Vagina (tissue), 2 donors: ENCODE data around the gene PTPRM. TPM values are rescaled to one million over a fixed set of nuclear protein-coding genes. Genes with fewer than 3 reads are reported as not detected.

Source experiments
- DNase-seq, 2 donors: peaks; one replicate each; pipeline ENCODE4 v3.0.0-alpha.2; 2017; ENCODE audit errors: extremely low spot score in 2 of 2
- H3K27ac ChIP-seq: fragments of 200-600 bp; sonication (generic); one replicate; pipeline ENCODE4 v1.5.1; 2019
- H3K27me3 ChIP-seq: fragments of 200-600 bp; sonication (generic); one replicate; pipeline ENCODE4 v1.5.1; 2019
- H3K36me3 ChIP-seq, 2 donors: fragments of 200-600 bp; sonication (generic); one replicate each; pipeline ENCODE4 v1.5.1; 2017 to 2019
- H3K4me1 ChIP-seq: fragments of 200-600 bp; sonication (generic); one replicate; pipeline ENCODE4 v1.5.1; 2019
- H3K4me3 ChIP-seq, 2 donors: fragments of 200-600 bp; sonication (generic); 1 replicate in 1 of 2; 2 replicates in 1 of 2; pipeline ENCODE4 v1.5.1; 2016 to 2019
- H3K9me3 ChIP-seq: fragments of 200-600 bp; sonication (generic); one replicate; pipeline ENCODE4 v1.5.1; 2019
- POLR2A ChIP-seq, 2 donors: fragments of 450-650 bp; IDR thresholded peaks; one replicate each; pipeline ENCODE4 v1.6.1; 2017; ENCODE audit warnings: antibody characterized with exemption in 2 of 2, mild to moderate bottlenecking in 2 of 2, moderate library complexity in 2 of 2
- POLR2AphosphoS5 ChIP-seq, 2 donors: sonication (generic); formaldehyde crosslinking; IDR thresholded peaks; one replicate each; pipeline ENCODE4 v1.9.0; 2017; ENCODE audit warnings: antibody characterized with exemption in 2 of 2, mild to moderate bottlenecking in 2 of 2, low read depth in 1 of 2; ENCODE audit not compliant: insufficient read depth in 1 of 2
- intact Hi-C: fragments of 100-400 bp; cut with DNase I; formaldehyde crosslinking; loops from one replicate; pipeline ENCODE4 v1.15.1; 2023
- total RNA-seq: library from RNA; depleted of rRNA; stranded (reverse); fragments of >200 nt; gene quantifications from one replicate; pipeline ENCODE4 v1.2.3, GENCODE V29; 2016
- TF ChIP-seq, protein P1 (sequence below), 3 experiments: fragments of 450-650 bp in 2 of 3; fragments of 200-600 bp in 1 of 3; sonication (generic) in 1 of 3; IDR thresholded peaks; one replicate each; pipeline ENCODE4 v1.5.1; 2017 to 2019; ENCODE audit warnings: antibody characterized with exemption in 3 of 3, mild to moderate bottlenecking in 2 of 3, moderate library complexity in 2 of 3

Gene PTPRM
- total RNA-seq, 1 donor from 2014 or later: 60.2 TPM

DNA sequence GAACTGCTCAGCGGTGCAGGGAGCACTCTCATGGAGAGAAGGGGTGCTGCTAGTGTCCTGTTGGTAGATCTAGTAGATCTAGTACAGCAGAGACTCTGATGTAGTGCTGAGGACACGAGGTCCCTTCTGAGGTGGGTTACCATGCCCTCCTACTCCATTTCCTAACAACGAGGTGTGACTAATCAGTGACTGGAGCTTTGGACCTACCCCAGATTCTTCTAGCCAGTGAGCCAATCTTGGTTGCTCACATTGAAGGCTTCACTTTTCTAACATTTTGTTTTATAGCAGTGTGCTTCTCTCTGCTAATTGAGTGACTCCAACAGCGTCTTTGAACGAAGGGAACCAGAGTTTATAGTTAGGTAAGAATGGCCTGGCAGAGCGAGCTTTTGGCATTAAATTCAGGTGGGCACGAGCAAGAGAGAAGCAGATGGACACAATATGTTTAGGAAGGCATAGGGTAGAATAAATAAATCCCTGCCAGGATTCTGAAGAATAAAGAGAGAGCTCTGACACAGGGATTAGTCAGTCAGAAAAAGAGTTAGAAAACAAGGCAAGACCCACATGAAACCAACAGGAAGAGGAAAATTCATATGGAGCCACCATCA lies 736.1 kb downstream of the PTPRM start:
- no peak for DNase-seq
- TF ChIP-seq POLR2A (IDR thresholded peaks at IDR 0.05): no peak
- TF ChIP-seq, protein P1, sequence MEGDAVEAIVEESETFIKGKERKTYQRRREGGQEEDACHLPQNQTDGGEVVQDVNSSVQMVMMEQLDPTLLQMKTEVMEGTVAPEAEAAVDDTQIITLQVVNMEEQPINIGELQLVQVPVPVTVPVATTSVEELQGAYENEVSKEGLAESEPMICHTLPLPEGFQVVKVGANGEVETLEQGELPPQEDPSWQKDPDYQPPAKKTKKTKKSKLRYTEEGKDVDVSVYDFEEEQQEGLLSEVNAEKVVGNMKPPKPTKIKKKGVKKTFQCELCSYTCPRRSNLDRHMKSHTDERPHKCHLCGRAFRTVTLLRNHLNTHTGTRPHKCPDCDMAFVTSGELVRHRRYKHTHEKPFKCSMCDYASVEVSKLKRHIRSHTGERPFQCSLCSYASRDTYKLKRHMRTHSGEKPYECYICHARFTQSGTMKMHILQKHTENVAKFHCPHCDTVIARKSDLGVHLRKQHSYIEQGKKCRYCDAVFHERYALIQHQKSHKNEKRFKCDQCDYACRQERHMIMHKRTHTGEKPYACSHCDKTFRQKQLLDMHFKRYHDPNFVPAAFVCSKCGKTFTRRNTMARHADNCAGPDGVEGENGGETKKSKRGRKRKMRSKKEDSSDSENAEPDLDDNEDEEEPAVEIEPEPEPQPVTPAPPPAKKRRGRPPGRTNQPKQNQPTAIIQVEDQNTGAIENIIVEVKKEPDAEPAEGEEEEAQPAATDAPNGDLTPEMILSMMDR (IDR thresholded peaks at IDR 0.05): no peak
- TF ChIP-seq POLR2AphosphoS5 (IDR thresholded peaks at IDR 0.05; ENCODE audit: insufficient read depth in 1 of 2, low read depth in 1 of 2): no peak
- Histone ChIP-seq H3K36me3 (no peaks in the 10 kb centered on the region), H3K27ac (no peak overlapping the region), H3K9me3 (no peaks in the 10 kb centered on the region), H3K4me1 (no peaks in the 10 kb centered on the region), H3K27me3 (no peaks in the 10 kb centered on the region), H3K4me3 (no peak overlapping the region)
- intact Hi-C loops: no loop called here

DNA sequence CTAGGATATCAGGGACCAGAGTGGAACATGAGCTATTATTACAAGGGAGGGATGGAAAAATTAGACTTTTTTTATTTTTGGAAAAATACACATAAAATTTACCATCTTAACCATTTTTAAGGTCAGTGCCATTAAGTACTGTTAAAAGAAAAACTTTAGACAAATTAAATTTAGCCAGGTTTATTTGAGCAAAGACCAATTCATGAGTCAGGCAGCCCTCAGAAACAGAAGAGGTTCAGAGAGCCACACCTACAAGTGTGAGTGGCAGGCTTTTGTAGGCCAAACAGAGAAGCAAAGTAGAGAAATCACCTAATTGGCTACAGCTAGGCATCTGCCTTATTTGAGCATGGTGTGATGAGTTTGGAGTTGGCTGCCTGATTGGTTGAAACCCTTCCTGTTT lies 740.8 kb downstream of the PTPRM start:
- DNase-seq: no peak
- no peaks in the 10 kb centered on the region for H3K9me3 ChIP-seq
- no peak overlapping the region for H3K4me3 ChIP-seq
- H3K36me3 ChIP-seq: no peaks in the 10 kb centered on the region
- intact Hi-C loops: no loop called here
- H3K27me3 ChIP-seq: no peaks in the 10 kb centered on the region
- H3K4me1 ChIP-seq: no peaks in the 10 kb centered on the region
- TF ChIP-seq POLR2A (IDR thresholded peaks at IDR 0.05) (no peak), POLR2AphosphoS5 (IDR thresholded peaks at IDR 0.05; ENCODE audit: insufficient read depth in 1 of 2, low read depth in 1 of 2) (no peak)
- TF ChIP-seq, protein P1 (IDR thresholded peaks at IDR 0.05): no peak
- no peak overlapping the region for H3K27ac ChIP-seq

DNA sequence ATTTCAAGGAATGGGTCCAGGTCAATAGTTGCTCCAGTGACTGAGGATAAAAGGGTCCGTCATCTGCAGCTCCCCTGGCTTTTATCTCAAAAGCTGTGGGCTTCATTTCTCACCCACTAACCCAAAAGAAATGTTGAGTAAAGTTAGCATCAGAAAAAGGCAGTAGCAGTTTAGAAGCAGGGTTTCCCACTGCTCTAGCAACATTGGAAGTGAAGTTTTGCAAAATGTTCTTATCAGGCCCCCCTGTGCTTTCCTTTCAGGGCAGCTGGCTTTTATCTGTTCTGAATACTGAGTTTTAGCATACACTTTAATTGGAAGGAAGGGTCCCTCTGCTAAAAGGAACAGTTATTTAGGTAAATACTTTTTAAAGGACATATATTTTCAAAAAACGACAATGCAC lies 745.9 kb downstream of the PTPRM start:
- Histone ChIP-seq H3K4me1 (no peaks in the 10 kb centered on the region), H3K4me3 (no peak overlapping the region), H3K36me3 (no peaks in the 10 kb centered on the region), H3K27ac (no peak overlapping the region), H3K27me3 (no peaks in the 10 kb centered on the region), H3K9me3 (no peaks in the 10 kb centered on the region)
- intact Hi-C loops: no loop called here
- TF ChIP-seq POLR2A (IDR thresholded peaks at IDR 0.05) (no peak), POLR2AphosphoS5 (IDR thresholded peaks at IDR 0.05; ENCODE audit: insufficient read depth in 1 of 2, low read depth in 1 of 2) (no peak)
- TF ChIP-seq, protein P1 (IDR thresholded peaks at IDR 0.05): no peak
- no peak for DNase-seq

DNA sequence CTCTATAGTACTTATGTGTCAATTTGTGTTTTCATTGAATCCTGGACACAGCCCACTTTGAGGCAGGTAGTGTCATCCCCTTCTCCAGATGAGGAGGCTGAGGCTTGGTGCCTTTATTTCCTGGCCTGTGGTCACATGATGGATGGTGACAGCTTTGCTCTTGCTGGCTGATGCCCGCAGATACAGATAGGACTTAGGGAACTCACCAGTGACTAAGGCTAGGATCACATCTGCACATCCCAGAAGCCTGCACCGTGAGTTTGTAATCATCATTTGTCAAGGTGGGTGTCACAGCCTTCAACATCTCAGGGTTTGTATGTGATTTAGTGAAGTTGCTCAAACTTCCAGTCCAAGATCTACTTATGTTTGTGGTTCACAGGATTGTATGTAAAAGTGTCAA lies 747.0 kb downstream of the PTPRM start:
- Histone ChIP-seq H3K27me3 (no peaks in the 10 kb centered on the region), H3K4me3 (no peak overlapping the region), H3K36me3 (no peaks in the 10 kb centered on the region), H3K27ac (no peak overlapping the region), H3K9me3 (no peaks in the 10 kb centered on the region), H3K4me1 (no peaks in the 10 kb centered on the region)
- intact Hi-C loops: no loop called here
- TF ChIP-seq, protein P1 (IDR thresholded peaks at IDR 0.05): no peak
- TF ChIP-seq POLR2AphosphoS5 (IDR thresholded peaks at IDR 0.05; ENCODE audit: insufficient read depth in 1 of 2, low read depth in 1 of 2) (no peak), POLR2A (IDR thresholded peaks at IDR 0.05) (no peak)
- no peak for DNase-seq

DNA sequence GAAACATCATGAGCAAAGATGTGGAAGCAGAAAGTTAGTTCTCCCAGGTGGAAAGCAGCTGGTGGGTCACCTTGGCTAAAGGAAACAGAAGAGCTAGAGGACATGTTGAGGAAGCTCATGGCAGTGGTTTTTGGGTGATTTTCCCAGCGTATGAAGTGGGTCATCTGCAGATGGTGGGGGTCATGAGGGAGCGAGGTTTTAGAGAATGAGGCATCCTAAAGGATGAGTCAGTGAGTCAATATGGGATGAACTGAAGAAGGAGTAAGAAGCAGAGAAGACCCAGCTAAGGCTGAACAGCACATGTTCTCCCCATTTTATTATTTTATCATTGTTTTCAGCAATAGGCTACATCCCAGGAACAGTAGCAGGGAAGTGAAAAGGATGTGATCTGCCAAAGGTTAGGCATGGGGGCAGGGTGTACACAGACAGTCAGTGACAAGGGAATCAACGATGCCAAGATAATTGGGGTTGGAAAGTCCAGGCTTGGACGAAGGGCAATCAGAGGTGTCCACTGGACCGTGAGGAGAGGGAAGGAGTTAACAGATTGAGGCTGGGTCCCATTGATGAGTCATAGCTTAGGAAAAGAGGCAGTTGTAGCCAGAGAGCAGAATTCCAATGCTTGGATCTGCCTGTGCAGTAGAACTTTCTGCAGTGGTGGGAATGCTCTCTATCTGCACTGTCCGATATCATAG lies 752.8 kb downstream of the PTPRM start:
- no peak for TF ChIP-seq POLR2A (IDR thresholded peaks at IDR 0.05)
- TF ChIP-seq POLR2AphosphoS5 (IDR thresholded peaks at IDR 0.05; ENCODE audit: insufficient read depth in 1 of 2, low read depth in 1 of 2): no peak
- TF ChIP-seq, protein P1 (IDR thresholded peaks at IDR 0.05): no peak
- Histone ChIP-seq H3K9me3 (no peaks in the 10 kb centered on the region), H3K4me1 (no peaks in the 10 kb centered on the region), H3K4me3 (no peak overlapping the region), H3K27me3 (no peaks in the 10 kb centered on the region), H3K36me3 (no peaks in the 10 kb centered on the region), H3K27ac (no peak overlapping the region)
- intact Hi-C loops: no loop called here
- no peak for DNase-seq
